ENCODE results near the gene ARHGEF6. TPM values are rescaled to one million over a fixed set of nuclear protein-coding genes. Genes with fewer than 3 reads are reported as not detected.

The ARHGEF6 gene
- total RNA-seq, 1 experiment from 2014 or later: 5.1 TPM

DNA sequence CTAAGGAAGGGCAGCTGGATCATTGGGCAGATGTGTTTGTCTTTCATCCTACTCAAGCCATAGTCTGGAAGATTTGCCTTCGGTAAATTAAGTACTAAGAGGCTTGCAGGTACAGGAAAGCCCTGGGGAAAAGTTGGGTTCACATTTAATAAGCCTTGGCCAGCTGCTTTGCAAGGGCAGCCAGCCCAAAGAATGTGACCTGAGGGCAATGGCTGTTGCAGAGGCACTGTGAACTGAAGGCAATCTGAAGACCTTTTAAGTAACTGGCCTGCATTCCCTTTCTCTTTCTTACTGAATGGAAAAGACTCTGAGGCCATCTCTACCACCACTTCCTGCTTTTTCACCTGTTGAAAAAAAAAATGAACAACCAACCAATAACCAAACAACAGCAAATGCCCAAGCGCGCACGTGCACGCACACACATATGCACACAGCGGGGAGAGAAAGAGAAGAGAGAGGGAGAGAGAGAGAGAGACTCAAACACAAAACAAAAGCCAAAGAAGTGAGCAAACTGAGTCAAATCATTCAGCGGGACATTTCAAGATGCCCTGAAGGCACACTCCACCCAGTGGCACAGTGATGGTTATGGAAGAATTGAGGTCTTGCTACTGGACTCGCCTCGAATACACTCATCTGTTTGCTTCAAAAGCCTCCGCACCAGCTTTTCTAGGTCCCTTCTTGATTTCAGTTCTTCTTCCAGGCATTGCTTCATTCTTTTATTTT, 113.1 kb downstream of the ARHGEF6 start:
- ChIA-PET CTCF (no interaction called here), POLR2A (no interaction called here)
- ATAC-seq (no peak), DNase-seq (ENCODE audit: low spot score) (no peak)
- H3K27me3 Mint-ChIP-seq (ENCODE audit: low read depth): peaks cover 3% of the 10 kb centered on the region
- H3K36me3 Mint-ChIP-seq: no peaks in the 10 kb centered on the region
- H3K9me3 Mint-ChIP-seq: peaks cover 16% of the 10 kb centered on the region
- TF ChIP-seq, protein P1, sequence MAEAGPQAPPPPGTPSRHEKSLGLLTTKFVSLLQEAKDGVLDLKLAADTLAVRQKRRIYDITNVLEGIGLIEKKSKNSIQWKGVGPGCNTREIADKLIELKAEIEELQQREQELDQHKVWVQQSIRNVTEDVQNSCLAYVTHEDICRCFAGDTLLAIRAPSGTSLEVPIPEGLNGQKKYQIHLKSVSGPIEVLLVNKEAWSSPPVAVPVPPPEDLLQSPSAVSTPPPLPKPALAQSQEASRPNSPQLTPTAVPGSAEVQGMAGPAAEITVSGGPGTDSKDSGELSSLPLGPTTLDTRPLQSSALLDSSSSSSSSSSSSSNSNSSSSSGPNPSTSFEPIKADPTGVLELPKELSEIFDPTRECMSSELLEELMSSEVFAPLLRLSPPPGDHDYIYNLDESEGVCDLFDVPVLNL (CRISPR knock-in tag; IDR thresholded peaks at IDR 0.05; ENCODE audit: borderline replicate concordance, low read depth): no peak
- no peak for TF ChIP-seq NFATC4 (CRISPR knock-in tag; IDR thresholded peaks at IDR 0.05)
- TF ChIP-seq, protein P2, sequence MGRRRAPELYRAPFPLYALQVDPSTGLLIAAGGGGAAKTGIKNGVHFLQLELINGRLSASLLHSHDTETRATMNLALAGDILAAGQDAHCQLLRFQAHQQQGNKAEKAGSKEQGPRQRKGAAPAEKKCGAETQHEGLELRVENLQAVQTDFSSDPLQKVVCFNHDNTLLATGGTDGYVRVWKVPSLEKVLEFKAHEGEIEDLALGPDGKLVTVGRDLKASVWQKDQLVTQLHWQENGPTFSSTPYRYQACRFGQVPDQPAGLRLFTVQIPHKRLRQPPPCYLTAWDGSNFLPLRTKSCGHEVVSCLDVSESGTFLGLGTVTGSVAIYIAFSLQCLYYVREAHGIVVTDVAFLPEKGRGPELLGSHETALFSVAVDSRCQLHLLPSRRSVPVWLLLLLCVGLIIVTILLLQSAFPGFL (CRISPR knock-in tag; IDR thresholded peaks at IDR 0.05; ENCODE audit: borderline replicate concordance): no peak
- TF ChIP-seq SMAD4 (CRISPR knock-in tag; IDR thresholded peaks at IDR 0.05): no peak
- TF ChIP-seq HMGA2 (CRISPR knock-in tag; IDR thresholded peaks at IDR 0.05): no peak
- no peak for TF ChIP-seq PRRX2 (CRISPR knock-in tag; IDR thresholded peaks at IDR 0.05)
- no peak for TF ChIP-seq NR2C2 (CRISPR knock-in tag; IDR thresholded peaks at IDR 0.05)
- no peak for TF ChIP-seq ZNF263 (CRISPR knock-in tag; IDR thresholded peaks at IDR 0.05; ENCODE audit: low read depth)
- no peak for TF ChIP-seq SMAD3 (CRISPR knock-in tag; IDR thresholded peaks at IDR 0.05; ENCODE audit: borderline replicate concordance)
- TF ChIP-seq, protein P3, sequence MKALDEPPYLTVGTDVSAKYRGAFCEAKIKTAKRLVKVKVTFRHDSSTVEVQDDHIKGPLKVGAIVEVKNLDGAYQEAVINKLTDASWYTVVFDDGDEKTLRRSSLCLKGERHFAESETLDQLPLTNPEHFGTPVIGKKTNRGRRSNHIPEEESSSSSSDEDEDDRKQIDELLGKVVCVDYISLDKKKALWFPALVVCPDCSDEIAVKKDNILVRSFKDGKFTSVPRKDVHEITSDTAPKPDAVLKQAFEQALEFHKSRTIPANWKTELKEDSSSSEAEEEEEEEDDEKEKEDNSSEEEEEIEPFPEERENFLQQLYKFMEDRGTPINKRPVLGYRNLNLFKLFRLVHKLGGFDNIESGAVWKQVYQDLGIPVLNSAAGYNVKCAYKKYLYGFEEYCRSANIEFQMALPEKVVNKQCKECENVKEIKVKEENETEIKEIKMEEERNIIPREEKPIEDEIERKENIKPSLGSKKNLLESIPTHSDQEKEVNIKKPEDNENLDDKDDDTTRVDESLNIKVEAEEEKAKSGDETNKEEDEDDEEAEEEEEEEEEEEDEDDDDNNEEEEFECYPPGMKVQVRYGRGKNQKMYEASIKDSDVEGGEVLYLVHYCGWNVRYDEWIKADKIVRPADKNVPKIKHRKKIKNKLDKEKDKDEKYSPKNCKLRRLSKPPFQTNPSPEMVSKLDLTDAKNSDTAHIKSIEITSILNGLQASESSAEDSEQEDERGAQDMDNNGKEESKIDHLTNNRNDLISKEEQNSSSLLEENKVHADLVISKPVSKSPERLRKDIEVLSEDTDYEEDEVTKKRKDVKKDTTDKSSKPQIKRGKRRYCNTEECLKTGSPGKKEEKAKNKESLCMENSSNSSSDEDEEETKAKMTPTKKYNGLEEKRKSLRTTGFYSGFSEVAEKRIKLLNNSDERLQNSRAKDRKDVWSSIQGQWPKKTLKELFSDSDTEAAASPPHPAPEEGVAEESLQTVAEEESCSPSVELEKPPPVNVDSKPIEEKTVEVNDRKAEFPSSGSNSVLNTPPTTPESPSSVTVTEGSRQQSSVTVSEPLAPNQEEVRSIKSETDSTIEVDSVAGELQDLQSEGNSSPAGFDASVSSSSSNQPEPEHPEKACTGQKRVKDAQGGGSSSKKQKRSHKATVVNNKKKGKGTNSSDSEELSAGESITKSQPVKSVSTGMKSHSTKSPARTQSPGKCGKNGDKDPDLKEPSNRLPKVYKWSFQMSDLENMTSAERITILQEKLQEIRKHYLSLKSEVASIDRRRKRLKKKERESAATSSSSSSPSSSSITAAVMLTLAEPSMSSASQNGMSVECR (CRISPR knock-in tag; IDR thresholded peaks at IDR 0.05; ENCODE audit: borderline replicate concordance): no peak
- TF ChIP-seq SOX15 (CRISPR knock-in tag; IDR thresholded peaks at IDR 0.05): no peak
- H3K4me1 Mint-ChIP-seq: peaks cover 11% of the 10 kb centered on the region
- H3K4me3 Mint-ChIP-seq: no peak overlapping the region
- no peak overlapping the region for H3K27ac Mint-ChIP-seq

DNA sequence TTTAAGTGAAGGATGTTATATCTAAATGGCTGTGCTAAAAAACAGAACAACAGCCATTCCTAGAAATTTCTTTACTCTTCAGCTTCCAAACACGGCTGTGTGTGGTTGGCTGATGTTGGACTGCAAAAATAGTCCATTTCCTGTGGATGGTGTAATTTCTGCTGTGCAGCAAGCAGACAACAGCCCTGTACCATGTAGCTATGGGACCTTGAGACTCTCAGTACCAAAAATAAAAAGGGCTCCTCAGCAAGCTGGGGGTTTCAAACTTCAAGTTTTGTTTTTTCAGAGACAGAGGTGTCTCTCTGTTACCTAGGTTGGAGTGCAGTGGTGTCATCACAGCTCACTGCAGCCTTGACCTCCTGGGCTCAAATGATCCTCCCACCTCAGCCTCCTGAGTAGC, 114.6 kb downstream of the ARHGEF6 start:
- TF ChIP-seq, protein P4, sequence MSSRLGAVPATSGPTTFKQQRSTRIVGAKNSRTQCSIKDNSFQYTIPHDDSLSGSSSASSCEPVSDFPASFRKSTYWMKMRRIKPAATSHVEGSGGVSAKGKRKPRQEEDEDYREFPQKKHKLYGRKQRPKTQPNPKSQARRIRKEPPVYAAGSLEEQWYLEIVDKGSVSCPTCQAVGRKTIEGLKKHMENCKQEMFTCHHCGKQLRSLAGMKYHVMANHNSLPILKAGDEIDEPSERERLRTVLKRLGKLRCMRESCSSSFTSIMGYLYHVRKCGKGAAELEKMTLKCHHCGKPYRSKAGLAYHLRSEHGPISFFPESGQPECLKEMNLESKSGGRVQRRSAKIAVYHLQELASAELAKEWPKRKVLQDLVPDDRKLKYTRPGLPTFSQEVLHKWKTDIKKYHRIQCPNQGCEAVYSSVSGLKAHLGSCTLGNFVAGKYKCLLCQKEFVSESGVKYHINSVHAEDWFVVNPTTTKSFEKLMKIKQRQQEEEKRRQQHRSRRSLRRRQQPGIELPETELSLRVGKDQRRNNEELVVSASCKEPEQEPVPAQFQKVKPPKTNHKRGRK (CRISPR knock-in tag; IDR thresholded peaks at IDR 0.05; ENCODE audit: borderline replicate concordance): no peak
- TF ChIP-seq, protein P5, sequence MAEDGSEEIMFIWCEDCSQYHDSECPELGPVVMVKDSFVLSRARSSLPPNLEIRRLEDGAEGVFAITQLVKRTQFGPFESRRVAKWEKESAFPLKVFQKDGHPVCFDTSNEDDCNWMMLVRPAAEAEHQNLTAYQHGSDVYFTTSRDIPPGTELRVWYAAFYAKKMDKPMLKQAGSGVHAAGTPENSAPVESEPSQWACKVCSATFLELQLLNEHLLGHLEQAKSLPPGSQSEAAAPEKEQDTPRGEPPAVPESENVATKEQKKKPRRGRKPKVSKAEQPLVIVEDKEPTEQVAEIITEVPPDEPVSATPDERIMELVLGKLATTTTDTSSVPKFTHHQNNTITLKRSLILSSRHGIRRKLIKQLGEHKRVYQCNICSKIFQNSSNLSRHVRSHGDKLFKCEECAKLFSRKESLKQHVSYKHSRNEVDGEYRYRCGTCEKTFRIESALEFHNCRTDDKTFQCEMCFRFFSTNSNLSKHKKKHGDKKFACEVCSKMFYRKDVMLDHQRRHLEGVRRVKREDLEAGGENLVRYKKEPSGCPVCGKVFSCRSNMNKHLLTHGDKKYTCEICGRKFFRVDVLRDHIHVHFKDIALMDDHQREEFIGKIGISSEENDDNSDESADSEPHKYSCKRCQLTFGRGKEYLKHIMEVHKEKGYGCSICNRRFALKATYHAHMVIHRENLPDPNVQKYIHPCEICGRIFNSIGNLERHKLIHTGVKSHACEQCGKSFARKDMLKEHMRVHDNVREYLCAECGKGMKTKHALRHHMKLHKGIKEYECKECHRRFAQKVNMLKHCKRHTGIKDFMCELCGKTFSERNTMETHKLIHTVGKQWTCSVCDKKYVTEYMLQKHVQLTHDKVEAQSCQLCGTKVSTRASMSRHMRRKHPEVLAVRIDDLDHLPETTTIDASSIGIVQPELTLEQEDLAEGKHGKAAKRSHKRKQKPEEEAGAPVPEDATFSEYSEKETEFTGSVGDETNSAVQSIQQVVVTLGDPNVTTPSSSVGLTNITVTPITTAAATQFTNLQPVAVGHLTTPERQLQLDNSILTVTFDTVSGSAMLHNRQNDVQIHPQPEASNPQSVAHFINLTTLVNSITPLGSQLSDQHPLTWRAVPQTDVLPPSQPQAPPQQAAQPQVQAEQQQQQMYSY (CRISPR knock-in tag; IDR thresholded peaks at IDR 0.05): no peak
- TF ChIP-seq, protein P6, sequence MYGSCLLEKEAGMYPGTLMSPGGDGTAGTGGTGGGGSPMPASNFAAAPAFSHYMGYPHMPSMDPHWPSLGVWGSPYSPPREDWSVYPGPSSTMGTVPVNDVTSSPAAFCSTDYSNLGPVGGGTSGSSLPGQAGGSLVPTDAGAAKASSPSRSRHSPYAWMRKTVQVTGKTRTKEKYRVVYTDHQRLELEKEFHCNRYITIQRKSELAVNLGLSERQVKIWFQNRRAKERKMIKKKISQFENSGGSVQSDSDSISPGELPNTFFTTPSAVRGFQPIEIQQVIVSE (CRISPR knock-in tag; IDR thresholded peaks at IDR 0.05; ENCODE audit: borderline replicate concordance): no peak
- no peak for DNase-seq (ENCODE audit: low spot score)
- H3K36me3 Mint-ChIP-seq: no peaks in the 10 kb centered on the region
- no peak overlapping the region for H3K27ac Mint-ChIP-seq
- CTCF ChIA-PET: no interaction called here
- peaks cover 4% of the 10 kb centered on the region for H3K4me1 Mint-ChIP-seq
- ATAC-seq: no peak
- peaks cover 16% of the 10 kb centered on the region for H3K9me3 Mint-ChIP-seq
- POLR2A ChIA-PET: no interaction called here
- H3K4me3 Mint-ChIP-seq: no peak overlapping the region
- H3K27me3 Mint-ChIP-seq (ENCODE audit: low read depth): peaks cover 3% of the 10 kb centered on the region

All from WTC11 (cell line).